COLO668 (cell line): ENCODE measurements around the gene ARHGAP10.
"Not testable (repeated sequence)": the region's sequence is repeated elsewhere in the genome, so short reads cannot be mapped to it uniquely, and the experiment has no call there.

Experiments used
- DNase-seq: peaks from one replicate; lab custom pipeline; 2025; ENCODE audit not compliant: unreplicated experiment; lab: John Stamatoyannopoulos, UW

The ARHGAP10 gene

GRCh38 chr4:147846318-147847155, 114.6 kb downstream of the ARHGAP10 start:
- no peak for DNase-seq

GRCh38 chr4:147847751-147848590, 116.1 kb downstream of the ARHGAP10 start:
- DNase-seq, result no peak

DNA sequence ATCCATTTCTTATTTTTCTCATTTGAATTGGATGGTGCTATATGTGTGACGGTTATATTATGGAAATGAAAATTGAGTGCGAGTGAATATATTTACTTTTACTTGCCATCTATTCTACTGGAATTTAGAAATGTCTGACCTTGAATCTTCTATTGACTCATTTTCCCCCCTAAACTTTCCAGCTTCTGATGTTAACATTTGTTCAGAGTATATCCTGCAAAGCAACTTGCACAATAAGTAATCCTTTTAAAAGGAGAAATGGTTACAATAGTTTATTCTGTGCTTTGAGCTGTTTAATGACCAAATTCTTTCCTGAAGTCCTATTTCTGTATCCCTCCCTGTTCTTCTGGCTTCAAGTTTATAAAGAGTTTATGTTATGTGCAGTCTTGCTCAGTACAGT, 116.7 kb downstream of the ARHGAP10 start:
- no peak for DNase-seq

GRCh38 chr4:147851135-147851534, 119.2 kb downstream of the ARHGAP10 start:
- DNase-seq, result no peak

GRCh38 chr4:147853706-147854105, 121.8 kb downstream of the ARHGAP10 start:
- DNase-seq, result no peak

- no peak for DNase-seq
These were observed 122.3 kb downstream of the ARHGAP10 start for GRCh38 chr4:147854154-147854553.

DNA sequence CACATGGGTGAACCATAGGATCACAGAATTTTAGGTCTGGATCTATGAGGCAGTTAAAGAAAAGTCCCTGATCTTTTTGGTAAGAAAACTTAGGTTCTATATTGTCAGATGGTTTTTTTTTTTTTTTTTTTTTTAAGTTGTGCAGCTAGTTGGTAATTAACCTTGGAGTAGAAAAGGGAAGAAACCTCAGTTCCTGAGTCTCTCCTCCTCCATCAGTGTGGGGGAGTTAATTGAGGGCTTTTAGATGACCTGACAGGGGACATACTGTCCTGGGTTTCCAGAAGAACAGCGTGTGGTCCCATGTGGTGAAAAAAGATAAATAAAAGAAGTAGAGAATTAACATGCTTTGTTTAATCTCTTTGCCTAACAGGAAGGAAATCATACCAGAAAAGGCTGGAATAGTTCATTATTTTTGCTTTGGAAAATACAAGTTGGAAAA, 123.7 kb downstream of the ARHGAP10 start:
- DNase-seq, result no peak

GRCh38 chr4:147860960-147861359, 129.1 kb downstream of the ARHGAP10 start:
- DNase-seq, result no peak

GRCh38 chr4:147862043-147862692, 130.3 kb downstream of the ARHGAP10 start:
- DNase-seq, result no peak

DNA sequence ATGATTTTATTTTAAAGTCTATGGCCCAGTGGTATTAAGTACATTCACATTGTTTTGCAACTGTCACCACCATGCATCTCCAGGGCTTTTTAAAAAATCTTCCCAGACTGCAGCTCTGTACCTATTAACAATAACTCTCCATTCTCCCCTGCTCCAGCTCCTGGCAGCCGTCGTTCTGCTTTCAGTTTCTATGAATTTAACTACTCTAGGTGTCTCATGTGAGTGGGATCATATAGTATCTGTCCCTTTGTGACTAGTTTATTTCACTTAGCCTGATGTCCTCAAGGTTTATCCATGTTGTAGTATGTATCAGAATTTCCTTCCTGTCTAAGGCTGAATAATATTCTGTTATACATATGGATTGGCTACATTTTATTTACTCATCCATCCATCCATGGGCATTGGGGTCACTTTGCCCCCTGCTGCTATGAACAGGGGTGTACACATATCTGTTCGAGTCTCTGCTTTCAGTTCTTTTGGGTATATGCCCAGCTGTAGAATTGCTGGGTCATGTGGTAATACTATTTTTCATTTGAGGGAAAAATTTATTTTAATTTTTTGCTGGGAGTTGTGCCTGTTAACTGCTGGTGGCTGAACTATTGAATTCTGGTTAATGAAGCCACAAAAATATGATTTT, 131.3 kb downstream of the ARHGAP10 start:
- DNase-seq, result no peak

- DNase-seq, result no peak
These were observed 132.1 kb downstream of the ARHGAP10 start for GRCh38 chr4:147863808-147864472.

DNA sequence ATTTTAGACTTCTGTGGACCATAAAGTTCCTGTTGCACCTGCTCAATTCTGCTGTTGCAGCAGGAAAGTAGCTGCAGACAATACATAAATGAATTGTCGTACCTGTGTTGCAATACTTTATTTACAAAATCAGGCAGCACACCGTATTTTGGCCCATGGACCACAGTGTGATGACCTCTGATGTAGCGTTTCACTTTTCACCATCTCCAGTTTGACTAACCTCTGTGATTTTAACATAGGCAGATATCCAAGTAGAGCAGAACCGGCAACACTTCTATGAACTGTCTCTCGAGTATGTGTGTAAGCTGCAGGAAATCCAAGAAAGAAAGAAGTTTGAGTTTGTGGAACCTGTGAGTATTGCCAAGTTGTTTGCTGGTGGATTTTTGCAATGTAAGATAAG, 132.7 kb downstream of the ARHGAP10 start:
- no peak for DNase-seq

DNA sequence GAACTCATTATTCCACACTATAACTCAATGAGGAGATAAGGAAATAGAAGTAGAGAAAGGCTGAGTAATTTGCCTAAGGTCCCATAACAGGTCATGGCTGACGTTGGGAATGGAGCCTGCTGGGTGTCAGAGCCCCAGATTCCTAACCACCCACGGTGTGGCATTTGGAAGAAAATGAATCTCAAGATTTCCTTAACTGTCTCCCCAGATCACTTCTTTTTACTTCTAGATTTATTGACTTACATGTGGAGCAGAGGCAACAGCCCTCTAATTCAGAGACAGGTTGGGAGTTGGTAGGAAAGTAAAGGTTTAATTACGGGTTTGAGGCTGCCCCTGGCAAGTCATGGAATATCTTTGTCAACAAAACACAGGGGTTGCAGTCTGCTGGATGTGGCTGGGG, 134.0 kb downstream of the ARHGAP10 start:
- DNase-seq, result no peak

- peak; percentile 87 for DNase-seq
These were observed 134.8 kb downstream of the ARHGAP10 start for GRCh38 chr4:147866532-147867271.

GRCh38 chr4:147874109-147874508, 142.2 kb downstream of the ARHGAP10 start:
- DNase-seq, result no peak

- DNase-seq, result no peak
These were observed 145.5 kb downstream of the ARHGAP10 start for GRCh38 chr4:147877308-147877771.

DNA sequence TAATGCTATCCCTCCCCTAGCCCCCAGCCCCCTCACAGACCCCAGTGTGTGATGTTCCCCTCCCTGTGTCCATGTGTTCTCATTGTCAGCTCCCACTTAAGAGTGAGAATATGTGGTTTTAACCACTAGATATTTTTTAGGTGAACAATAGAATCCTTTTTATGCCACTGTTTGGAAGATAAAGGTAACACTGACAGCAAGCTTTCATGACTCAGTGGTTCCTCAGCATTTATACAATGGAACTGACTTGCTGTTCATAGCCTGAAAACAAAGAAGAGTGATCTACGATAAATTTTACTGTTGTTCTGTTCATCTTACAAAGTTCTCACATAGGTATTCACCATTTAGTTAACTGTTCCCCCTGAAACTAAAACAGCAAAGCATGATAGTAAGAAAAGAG, 147.8 kb downstream of the ARHGAP10 start:
- no peak for DNase-seq

GRCh38 chr4:147880511-147880910, 148.6 kb downstream of the ARHGAP10 start:
- DNase-seq, result no peak

- DNase-seq, result no peak
These were observed 152.6 kb downstream of the ARHGAP10 start for GRCh38 chr4:147884536-147884935.

DNA sequence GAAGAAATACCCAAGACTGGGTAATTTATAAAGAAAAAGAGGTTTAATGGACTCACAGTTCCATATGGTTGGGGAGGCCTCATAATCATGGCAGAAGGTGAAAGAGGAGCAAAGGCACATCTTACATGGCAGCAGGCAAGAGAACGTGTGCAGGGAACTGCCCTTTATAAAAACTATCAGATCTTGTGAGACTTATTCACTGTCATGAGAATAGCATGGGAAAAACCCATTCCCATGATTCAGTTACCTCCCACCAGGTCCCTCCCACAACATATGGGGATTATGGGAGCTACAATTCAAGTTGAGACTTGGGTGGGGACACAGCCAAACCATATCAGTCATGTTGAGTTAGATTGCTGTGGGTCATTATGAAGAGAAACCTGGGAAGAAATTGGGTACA, 153.3 kb downstream of the ARHGAP10 start:
- not testable (repeated sequence) for DNase-seq
